ENCODE results near the gene WBP2. TPM values are rescaled to one million over a fixed set of nuclear protein-coding genes. Genes with fewer than 3 reads are reported as not detected.

WBP2 gene
- total and polyA plus RNA-seq, 12 donors = 130 to 210 (median 173) TPM

GRCh38 chr17:75817571-75817970 lies 37.6 kb downstream of the WBP2 start:
- 93 to 94% methylated on average over 6 of the region's 6 CpGs for WGBS, 2 donors
- no peak for DNase-seq
- Histone ChIP-seq H3K4me3 (no peak overlapping the region), H3K4me1 (peaks cover 0 to 11% (median 0%) of the 10 kb centered on the region in 9 donors), H3K27me3 (no peaks in the 10 kb centered on the region), H3K9me3 (no peaks in the 10 kb centered on the region), H3K36me3 (peaks cover 9 to 100% (median 72%) of the 10 kb centered on the region in 9 donors), H3K27ac (no peak overlapping the region)
- ATAC-seq = no peak
- TF ChIP-seq CTCF (IDR thresholded peaks at IDR 0.05) = no peak
- intact Hi-C loops (cut with DNase I) = no loop called here

GRCh38 chr17:75816693-75817092 lies 38.4 kb downstream of the WBP2 start:
- H3K36me3 ChIP-seq = peaks cover 9 to 100% (median 78%) of the 10 kb centered on the region in 9 donors
- intact Hi-C loops (cut with DNase I) = no loop called here
- H3K4me3 ChIP-seq = no peak overlapping the region
- 93 to 96% methylated on average over 9 of the region's 9 CpGs for WGBS, 2 donors
- H3K4me1 ChIP-seq = peaks cover 0 to 2% (median 0%) of the 10 kb centered on the region in 9 donors
- no peaks in the 10 kb centered on the region for H3K27me3 ChIP-seq
- no peak for ATAC-seq
- no peak for TF ChIP-seq CTCF (IDR thresholded peaks at IDR 0.05)
- no peaks in the 10 kb centered on the region for H3K9me3 ChIP-seq
- no peak for DNase-seq
- H3K27ac ChIP-seq = no peak overlapping the region

GRCh38 chr17:75815399-75815798 lies 39.7 kb downstream of the WBP2 start:
- no peak overlapping the region for H3K4me3 ChIP-seq
- H3K27me3 ChIP-seq = no peaks in the 10 kb centered on the region
- H3K27ac ChIP-seq = no peak overlapping the region
- 95 to 97% methylated on average over 3 of the region's 3 CpGs for WGBS, 2 donors
- peaks cover 0 to 7% (median 2%) of the 10 kb centered on the region in 9 donors for H3K4me1 ChIP-seq
- no peaks in the 10 kb centered on the region for H3K9me3 ChIP-seq
- intact Hi-C loops (cut with DNase I) = no loop called here
- H3K36me3 ChIP-seq = peaks cover 7 to 100% (median 80%) of the 10 kb centered on the region in 9 donors
- ATAC-seq (no peak), DNase-seq (no peak)
- TF ChIP-seq CTCF (IDR thresholded peaks at IDR 0.05) = no peak

- TF ChIP-seq CTCF (IDR thresholded peaks at IDR 0.05) = no peak
- peaks cover 2 to 100% (median 80%) of the 10 kb centered on the region in 9 donors for H3K36me3 ChIP-seq
- no peak for DNase-seq
- no peaks in the 10 kb centered on the region for H3K27me3 ChIP-seq
- intact Hi-C loops (cut with DNase I) = no loop called here
- 92 to 95% methylated on average over 11 to 13 of the region's 13 CpGs for WGBS, 2 donors
- H3K9me3 ChIP-seq = no peaks in the 10 kb centered on the region
- H3K4me3 ChIP-seq = no peak overlapping the region
- no peak overlapping the region for H3K27ac ChIP-seq
- ATAC-seq = no peak
- H3K4me1 ChIP-seq = peaks cover 3 to 11% (median 6%) of the 10 kb centered on the region in 9 donors
Measured at GRCh38 chr17:75814900-75815373, 40.2 kb downstream of the WBP2 start.

Measured in heart right ventricle (tissue), 16 donors.